GM12874 (cell line): Measurements from ENCODE around the gene MRPL52.

Experiments
- TF ChIP-seq, protein P1 (sequence below): IDR thresholded peaks from 2 replicates; pipeline ENCODE4 v1.5.1; 2011; ENCODE audit warnings: low read depth, mild to moderate bottlenecking, control low read depth, low read length, moderate library complexity; ENCODE audit not compliant: insufficient read depth

Gene MRPL52

DNA sequence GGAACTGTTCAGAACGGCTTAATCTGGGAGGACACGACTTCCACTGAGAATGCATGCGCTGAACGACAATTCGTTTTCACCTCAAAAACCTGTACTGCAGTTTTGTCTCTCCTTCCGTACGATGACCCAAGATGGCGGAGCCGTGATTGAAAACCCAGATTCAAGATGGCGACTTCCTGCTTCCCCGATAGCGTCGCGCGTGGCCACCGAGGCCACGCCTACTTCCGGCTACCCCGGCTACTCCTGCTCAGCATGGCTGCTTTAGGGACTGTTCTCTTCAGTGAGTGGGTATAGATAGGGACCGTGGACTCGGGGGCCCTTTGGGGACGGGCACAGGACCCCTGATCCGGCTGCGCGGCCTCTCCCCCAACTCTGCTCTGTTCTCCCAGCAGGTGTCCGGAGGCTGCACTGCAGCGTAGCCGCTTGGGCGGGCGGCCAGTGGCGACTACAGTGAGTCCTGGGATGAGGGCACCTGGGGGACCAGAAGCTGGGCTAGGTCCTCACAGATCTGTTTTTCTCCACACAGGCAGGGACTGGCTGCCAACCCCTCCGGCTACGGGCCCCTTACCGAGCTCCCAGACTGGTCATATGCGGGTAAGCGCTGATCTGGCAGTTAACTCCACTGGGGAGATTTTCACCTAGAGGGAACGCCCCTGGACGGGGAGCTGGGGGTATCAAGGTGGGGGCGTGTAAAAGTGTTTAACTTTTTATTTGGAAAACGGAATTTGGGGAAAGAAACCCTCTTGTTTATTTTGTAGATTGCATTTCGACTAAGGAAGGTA, at the start of gene MRPL52:
MRPL52 (plus strand) TSS at position 227 of the 782 bp plus-strand sequence; CDS start at position 253, 26 bp downstream.
- TF ChIP-seq, protein P1, sequence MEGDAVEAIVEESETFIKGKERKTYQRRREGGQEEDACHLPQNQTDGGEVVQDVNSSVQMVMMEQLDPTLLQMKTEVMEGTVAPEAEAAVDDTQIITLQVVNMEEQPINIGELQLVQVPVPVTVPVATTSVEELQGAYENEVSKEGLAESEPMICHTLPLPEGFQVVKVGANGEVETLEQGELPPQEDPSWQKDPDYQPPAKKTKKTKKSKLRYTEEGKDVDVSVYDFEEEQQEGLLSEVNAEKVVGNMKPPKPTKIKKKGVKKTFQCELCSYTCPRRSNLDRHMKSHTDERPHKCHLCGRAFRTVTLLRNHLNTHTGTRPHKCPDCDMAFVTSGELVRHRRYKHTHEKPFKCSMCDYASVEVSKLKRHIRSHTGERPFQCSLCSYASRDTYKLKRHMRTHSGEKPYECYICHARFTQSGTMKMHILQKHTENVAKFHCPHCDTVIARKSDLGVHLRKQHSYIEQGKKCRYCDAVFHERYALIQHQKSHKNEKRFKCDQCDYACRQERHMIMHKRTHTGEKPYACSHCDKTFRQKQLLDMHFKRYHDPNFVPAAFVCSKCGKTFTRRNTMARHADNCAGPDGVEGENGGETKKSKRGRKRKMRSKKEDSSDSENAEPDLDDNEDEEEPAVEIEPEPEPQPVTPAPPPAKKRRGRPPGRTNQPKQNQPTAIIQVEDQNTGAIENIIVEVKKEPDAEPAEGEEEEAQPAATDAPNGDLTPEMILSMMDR: no peak

DNA sequence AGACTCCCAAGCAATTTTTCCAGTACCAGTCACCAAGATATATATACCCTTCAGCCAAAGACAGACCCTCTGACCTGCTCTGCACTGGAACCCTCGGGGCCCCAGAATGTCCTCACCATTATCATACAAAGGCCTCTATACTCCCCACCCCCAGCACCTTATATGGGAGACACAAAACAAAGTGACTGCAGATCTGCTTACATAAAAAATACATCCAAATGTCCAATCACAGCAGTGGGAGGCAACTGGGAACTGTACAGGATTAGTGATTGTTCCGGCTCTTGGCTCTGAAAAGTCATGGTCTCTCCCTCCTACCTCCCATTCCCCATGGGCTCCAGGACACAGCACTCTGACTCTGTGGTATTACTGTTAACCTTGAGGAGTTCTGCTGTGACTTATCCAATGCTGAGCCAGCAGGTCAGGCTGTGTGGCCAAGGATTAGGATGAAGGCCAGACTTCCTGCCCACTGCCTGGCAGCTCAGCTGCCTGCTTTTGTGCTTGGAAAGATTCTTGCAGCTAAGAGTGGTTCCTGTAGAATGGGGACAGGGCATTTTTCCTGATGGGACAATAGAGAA, 49.5 kb upstream of the MRPL52 start:
- TF ChIP-seq, protein P1: no peak

DNA sequence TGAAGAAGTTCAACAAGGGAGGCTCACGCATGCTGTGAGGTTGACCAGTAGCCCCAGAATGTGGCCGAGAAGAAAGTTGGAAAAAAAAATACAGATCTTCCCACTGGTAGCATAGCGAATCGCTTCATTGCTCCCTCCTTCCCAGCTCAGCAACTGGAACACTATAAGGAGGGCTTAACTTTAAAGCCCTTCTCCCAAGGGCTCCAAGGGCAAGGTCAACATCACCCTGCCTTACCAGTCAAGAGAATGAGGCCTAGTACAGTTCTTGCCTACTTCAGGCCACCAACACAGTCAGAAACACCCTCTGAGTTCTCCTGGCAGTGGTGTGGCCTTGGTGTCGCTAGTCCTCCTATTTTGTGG, 48.8 kb upstream of the MRPL52 start:
- TF ChIP-seq, protein P1: no peak

DNA sequence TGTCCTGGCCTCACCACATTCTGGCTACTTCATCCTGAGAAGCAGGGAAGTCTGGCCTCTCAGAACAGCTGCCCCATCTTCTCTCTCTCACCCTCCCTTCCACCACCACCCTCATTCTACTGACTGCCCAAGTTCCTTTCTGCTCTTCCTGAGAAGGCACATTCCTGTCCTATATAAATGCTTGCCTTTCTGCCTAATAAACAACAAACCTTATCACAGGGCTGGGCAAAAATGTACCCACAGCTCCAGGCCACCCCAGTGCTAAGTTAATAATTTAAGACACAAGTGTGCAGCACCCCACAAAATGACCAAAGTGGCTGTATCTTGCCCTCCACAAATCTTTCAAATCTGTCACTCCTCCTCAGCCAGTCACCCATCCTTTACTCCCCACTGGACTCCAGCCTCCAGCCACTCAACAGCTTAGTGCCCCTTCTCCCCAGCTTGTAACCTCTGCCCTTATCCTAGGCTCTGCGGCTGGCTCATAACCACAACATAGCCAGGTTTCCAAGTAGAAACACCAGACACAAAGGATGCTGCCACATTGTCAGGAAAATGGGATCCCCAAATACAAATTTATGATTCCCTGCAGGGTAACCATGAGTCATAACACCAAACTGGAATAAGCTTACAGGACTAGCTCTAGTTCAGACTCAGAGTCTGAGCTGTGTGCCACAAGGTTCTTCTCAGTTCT, 48.2 kb upstream of the MRPL52 start:
- TF ChIP-seq, protein P1: no peak

DNA sequence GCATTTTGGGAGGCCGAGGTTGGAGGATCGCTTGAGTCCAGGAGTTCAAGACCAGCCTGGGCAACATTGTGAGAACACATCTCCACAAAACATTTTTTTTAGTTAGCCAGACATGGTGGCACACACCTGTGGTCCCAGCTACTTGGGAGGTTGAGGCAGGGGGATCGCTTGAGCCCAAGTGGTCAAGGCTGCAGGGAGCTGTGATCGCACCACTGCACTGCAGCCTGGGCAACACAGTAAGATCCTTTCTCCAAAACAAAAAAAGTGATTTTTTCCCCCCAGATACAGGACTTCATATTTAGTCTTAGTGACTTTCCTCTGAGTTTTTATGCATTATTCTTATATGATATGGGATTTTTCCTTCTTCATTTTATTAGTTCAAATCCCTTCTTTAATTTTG, 43.0 kb upstream of the MRPL52 start:
- TF ChIP-seq, protein P1: no peak

DNA sequence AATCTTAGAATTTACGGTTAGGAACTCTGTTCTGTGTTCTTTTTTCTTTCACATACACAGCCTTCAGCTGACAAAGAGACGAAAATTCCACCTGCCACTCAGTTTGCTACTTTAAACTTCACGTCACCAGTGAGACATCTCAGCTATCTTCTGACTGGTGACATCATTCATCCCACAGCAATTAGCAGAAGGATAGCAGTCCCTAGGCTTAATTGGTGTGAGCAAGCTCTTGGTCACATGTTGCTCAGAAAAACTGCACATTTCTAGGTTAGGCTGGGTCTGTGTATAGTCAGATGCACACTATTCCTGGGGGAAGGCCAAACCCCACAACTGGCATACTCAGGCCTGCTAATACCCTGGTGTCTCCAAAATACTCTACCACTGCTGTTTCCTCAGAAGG, 38.4 kb upstream of the MRPL52 start:
- TF ChIP-seq, protein P1: no peak

DNA sequence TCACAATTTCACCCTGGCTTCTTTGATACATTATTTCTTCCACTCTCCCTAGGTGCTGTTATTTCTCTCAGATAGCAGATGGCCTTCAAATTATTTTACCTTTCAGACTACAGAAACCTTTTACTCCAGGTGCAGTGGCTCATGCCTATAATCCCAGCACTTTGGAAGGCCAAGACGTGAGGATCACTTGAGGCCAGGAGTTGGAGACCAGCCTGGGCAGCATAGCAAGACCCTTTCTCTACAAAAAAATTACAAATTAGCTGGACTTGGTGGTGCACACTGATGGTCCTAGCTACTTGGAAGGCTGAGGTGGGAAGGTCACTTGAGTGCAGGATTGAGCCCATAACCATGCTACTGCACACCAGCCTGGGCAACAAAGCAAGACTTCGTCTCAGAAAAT, 37.5 kb upstream of the MRPL52 start:
- TF ChIP-seq, protein P1: no peak
